NCI-H2171 (cell line): ENCODE measurements around the gene ACAA2.

Experiments used
- DNase-seq: peaks from one replicate; lab custom pipeline; 2025; lab: John Stamatoyannopoulos, UW

ACAA2 gene

GRCh38 chr18:49743117-49743567 lies 70.2 kb downstream of the ACAA2 start:
- no peak for DNase-seq

GRCh38 chr18:49742316-49743116 lies 70.8 kb downstream of the ACAA2 start:
- no peak for DNase-seq

GRCh38 chr18:49739275-49739674 lies 74.1 kb downstream of the ACAA2 start:
- no peak for DNase-seq

- DNase-seq, result peak; percentile 56
Observed at GRCh38 chr18:49738721-49739120, 74.6 kb downstream of the ACAA2 start.

GRCh38 chr18:49734836-49735235 lies 78.5 kb downstream of the ACAA2 start:
- no peak for DNase-seq

- no peak for DNase-seq
Observed at GRCh38 chr18:49733896-49734585, 79.3 kb downstream of the ACAA2 start.

- no peak for DNase-seq
Observed at GRCh38 chr18:49733321-49733720, 80.0 kb downstream of the ACAA2 start.
